Spinal cord (tissue), 10 donors: ENCODE results near the gene MT1F. TPM values are rescaled to one million over a fixed set of nuclear protein-coding genes. Genes with fewer than 3 reads are reported as not detected.
A peak's percentile ranks its signal among the peaks of the same experiment; 100 is the strongest.
"Not testable (repeated sequence)": the region's sequence is repeated elsewhere in the genome, so short reads cannot be mapped to it uniquely, and the experiment has no call there.

ENCODE experiments used
- DNase-seq, 6 donors: peaks; one replicate each; pipeline versions ENCODE4 v3.0.0 to v3.0.0-alpha.2; 2013 to 2015; ENCODE audit warnings: low spot score in 6 of 6, low read depth in 4 of 6
- H3K27ac ChIP-seq: one replicate; pipeline ENCODE4 v1.5.1; 2013; ENCODE audit warnings: low read depth, low read length, control low read depth
- H3K27me3 ChIP-seq: one replicate; pipeline ENCODE4 v1.6.1; 2013; ENCODE audit warnings: low read length; ENCODE audit not compliant: control insufficient read depth, insufficient read depth
- H3K36me3 ChIP-seq: one replicate; pipeline ENCODE4 v1.6.1; 2013; ENCODE audit warnings: low read length; ENCODE audit not compliant: control insufficient read depth, insufficient read depth
- H3K4me1 ChIP-seq: one replicate; pipeline ENCODE4 v1.6.1; 2013; ENCODE audit warnings: low read length; ENCODE audit not compliant: control insufficient read depth, insufficient read depth
- H3K4me3 ChIP-seq: one replicate; pipeline ENCODE4 v1.5.1; 2013; ENCODE audit warnings: low read depth, low read length, control low read depth
- H3K9me3 ChIP-seq: one replicate; pipeline ENCODE4 v1.6.1; 2013; ENCODE audit warnings: low read length; ENCODE audit not compliant: control insufficient read depth, insufficient read depth
- WGBS: methylation state at CpG from one replicate; pipeline ENCODE4 v1.1.5; 2013; ENCODE audit warnings: missing lambda C conversion rate; ENCODE audit not compliant: insufficient coverage; 5-methylcytosine and 5-hydroxymethylcytosine counted together
- polyA plus RNA-seq, 2 donors: library from polyadenylated mRNA; unstranded; fragments of 120-200 nt; gene quantifications; one replicate each; pipeline ENCODE4 v1.2.1, GENCODE V29; 2013; ENCODE audit not compliant: insufficient read length in 2 of 2
- total RNA-seq, 2 donors: library from RNA; depleted of rRNA in 1 of 2; stranded (reverse); fragments of 120-200 nt in 1 of 2; fragments of >200 nt in 1 of 2; gene quantifications; one replicate each; pipeline versions ENCODE4 v1.2.3 to v1.2.4, GENCODE V29; 2013 to 2014
- donor health status: healthy.

Gene MT1F
- total and polyA plus RNA-seq, 4 donors, result 3.6 to 31.0 (median 13.0) TPM

GRCh38 chr16:56658327-56658875 lies 642 bp downstream of the MT1F start:
- H3K4me1 ChIP-seq, result peaks cover 33% of the 10 kb centered on the region
- peaks cover 29% of the 10 kb centered on the region for H3K27me3 ChIP-seq
- H3K4me3 ChIP-seq, result peak overlapping the region; percentile 60
- no peaks in the 10 kb centered on the region for H3K36me3 ChIP-seq
- DNase-seq, result no peak
- WGBS, result 31% methylated on average over 10 of the region's 10 CpGs
- H3K9me3 ChIP-seq, result no peaks in the 10 kb centered on the region
- no peak overlapping the region for H3K27ac ChIP-seq

- Histone ChIP-seq H3K9me3 (no peaks in the 10 kb centered on the region), H3K4me1 (peaks cover 28% of the 10 kb centered on the region), H3K36me3 (no peaks in the 10 kb centered on the region), H3K27me3 (peaks cover 53% of the 10 kb centered on the region), H3K4me3 (peak overlapping the region; percentile 5), H3K27ac (no peak overlapping the region)
- peak in 3 of 6 donors; percentile 14 to 91 (median 53) for DNase-seq
- 13% methylated on average over 36 of the region's 48 CpGs for WGBS
Measured at GRCh38 chr16:56662357-56663354, 4.9 kb downstream of the MT1F start.

GRCh38 chr16:56664506-56664905 lies 6.7 kb downstream of the MT1F start:
- no CpG with 5 or more reads among the region's 1 CpG for WGBS
- H3K27ac ChIP-seq, result no peak overlapping the region
- peaks cover 27% of the 10 kb centered on the region for H3K4me1 ChIP-seq
- no peak for DNase-seq
- H3K27me3 ChIP-seq, result peaks cover 64% of the 10 kb centered on the region
- H3K36me3 ChIP-seq, result no peaks in the 10 kb centered on the region
- H3K9me3 ChIP-seq, result no peaks in the 10 kb centered on the region
- no peak overlapping the region for H3K4me3 ChIP-seq

GRCh38 chr16:56665286-56666261 lies 7.8 kb downstream of the MT1F start:
- not testable (repeated sequence) for H3K36me3 ChIP-seq, H3K9me3 ChIP-seq, H3K4me3 ChIP-seq, H3K27ac ChIP-seq, DNase-seq
- Histone ChIP-seq H3K4me1 (peaks cover 30% of the 10 kb centered on the region), H3K27me3 (peaks cover 72% of the 10 kb centered on the region)
- 58% methylated on average over 5 of the region's 8 CpGs for WGBS

GRCh38 chr16:56667581-56668571 lies 10.1 kb downstream of the MT1F start, which contains the start of gene MT1G:
Gene MT1G, minus strand, starts transcription at chr16:56668065. Its CDS starts 72 bp downstream, at chr16:56667993.
- Histone ChIP-seq H3K4me1 (peaks cover 20% of the 10 kb centered on the region), H3K36me3 (no peaks in the 10 kb centered on the region), H3K4me3 (no peak within 1 kb of the TSS), H3K27me3 (peaks cover 78% of the 10 kb centered on the region), H3K27ac (no peak within 1 kb of the TSS), H3K9me3 (no peaks in the 10 kb centered on the region)
- WGBS, result 9% methylated on average over 45 of the region's 46 CpGs
- DNase-seq, result peak in 1 of 6 donors; percentile 17

- Histone ChIP-seq H3K4me3 (no peak within 1 kb of the TSS), H3K9me3 (no peaks in the 10 kb centered on the region), H3K4me1 (peaks cover 17% of the 10 kb centered on the region), H3K27ac (no peak within 1 kb of the TSS), H3K27me3 (peaks cover 73% of the 10 kb centered on the region), H3K36me3 (no peaks in the 10 kb centered on the region)
- WGBS, result 10% methylated on average over 37 of the region's 38 CpGs
- DNase-seq, result no peak
Measured at GRCh38 chr16:56669005-56669839, 11.5 kb downstream of the MT1F start, which contains the start of gene MT1H. Gene MT1H, plus strand, starts transcription at chr16:56669814. Its CDS starts 71 bp downstream, at chr16:56669885.

GRCh38 chr16:56669840-56670619 lies 12.3 kb downstream of the MT1F start:
- no peak overlapping the region for H3K27ac ChIP-seq
- no peaks in the 10 kb centered on the region for H3K36me3 ChIP-seq
- no peak for DNase-seq
- H3K4me3 ChIP-seq, result no peak overlapping the region
- WGBS, result 12% methylated on average over 15 of the region's 19 CpGs
- peaks cover 17% of the 10 kb centered on the region for H3K4me1 ChIP-seq
- H3K27me3 ChIP-seq, result peaks cover 71% of the 10 kb centered on the region
- H3K9me3 ChIP-seq, result no peaks in the 10 kb centered on the region
